PC-3 (cell line): Measurements from ENCODE around the gene IQSEC1. TPM values are rescaled to one million over a fixed set of nuclear protein-coding genes. Genes with fewer than 3 reads are reported as not detected.

Experiments used
- ATAC-seq: fragments of 200-7000 bp; cut with Tn5 transposase; 2 replicates; pipeline ENCODE4 v1.9.1; 2020; ENCODE audit warnings: mild to moderate bottlenecking, moderate library complexity
- BruUV-seq: library from RNA; stranded (reverse); fragments of 400-500 nt; replicated peaks from 2 replicates; lab custom pipeline; 2021; lab: Mats Ljungman, UMichigan
- CTCF ChIA-PET: fragments of 300-600 bp; sonication (Branson Sonifier 250); formaldehyde crosslinking; loops from one replicate; lab custom pipeline; 2022; ENCODE audit warnings: antibody characterized with exemption; lab: Charles Lee
- POLR2A ChIA-PET: fragments of 300-600 bp; sonication (Branson Sonifier 250); formaldehyde crosslinking; loops from one replicate; lab custom pipeline; 2022; ENCODE audit warnings: antibody characterized with exemption; ENCODE audit not compliant: unreplicated experiment; lab: Charles Lee
- DNase-seq: peaks from one replicate; pipeline ENCODE4 v3.0.0-alpha.2; 2015
- H2AFZ ChIP-seq: fragments of 300-600 bp; sonication (generic); 2 replicates; pipeline ENCODE4 v1.6.0; 2016; ENCODE audit warnings: antibody characterized with exemption, low read length
- H3F3A ChIP-seq: fragments of 300-600 bp; sonication (generic); one replicate; pipeline ENCODE4 v1.6.0; 2017; ENCODE audit warnings: antibody characterized with exemption, low read length, control low read depth, mild to moderate bottlenecking; ENCODE audit not compliant: unreplicated experiment
- H3K27ac ChIP-seq: fragments of 300-600 bp; sonication (generic); 2 replicates; pipeline ENCODE4 v1.5.1; 2016; ENCODE audit warnings: mild to moderate bottlenecking, low read length
- H3K27me3 ChIP-seq: fragments of 300-600 bp; sonication (generic); 2 replicates; pipeline ENCODE4 v1.6.1; 2016; ENCODE audit warnings: low read length, mixed read lengths
- H3K36me3 ChIP-seq: fragments of 300-600 bp; sonication (generic); 2 replicates; pipeline ENCODE4 v1.6.1; 2016; ENCODE audit warnings: low read depth, mixed run types, low read length, mixed read lengths
- H3K4me1 ChIP-seq: fragments of 300-600 bp; sonication (generic); 2 replicates; pipeline ENCODE4 v1.5.1; 2016; ENCODE audit warnings: low read length; ENCODE audit not compliant: insufficient read depth
- H3K4me2 ChIP-seq: fragments of 300-600 bp; sonication (generic); 2 replicates; pipeline ENCODE4 v1.6.0; 2016; ENCODE audit warnings: low read length
- H3K4me3 ChIP-seq: fragments of 300-600 bp; sonication (generic); 2 replicates; pipeline ENCODE4 v1.5.1; 2016; ENCODE audit warnings: mild to moderate bottlenecking, low read length, mixed read lengths
- H3K79me2 ChIP-seq: fragments of 300-600 bp; sonication (generic); 2 replicates; pipeline ENCODE4 v1.6.1; 2017; ENCODE audit warnings: low read length, mixed read lengths
- H3K9ac ChIP-seq: fragments of 300-600 bp; sonication (generic); 2 replicates; pipeline ENCODE4 v1.6.0; 2016; ENCODE audit warnings: mild to moderate bottlenecking, low read length
- H3K9me2 ChIP-seq: fragments of 300-600 bp; sonication (generic); replicated peaks from 2 replicates; pipeline ENCODE4 v1.6.1; 2016; ENCODE audit warnings: mixed run types, low read length, mixed read lengths
- H3K9me3 ChIP-seq: fragments of 300-600 bp; sonication (generic); 2 replicates; pipeline ENCODE4 v1.6.1; 2016; ENCODE audit warnings: low read length, mixed read lengths
- H4K20me1 ChIP-seq: fragments of 300-600 bp; sonication (generic); 2 replicates; pipeline ENCODE4 v1.6.1; 2016; ENCODE audit warnings: low read length, mixed read lengths
- EZH2 ChIP-seq: fragments of 300-600 bp; sonication (generic); IDR thresholded peaks from one replicate; pipeline ENCODE4 v1.6.1; 2017; ENCODE audit warnings: antibody characterized with exemption, mild to moderate bottlenecking, low read length; ENCODE audit not compliant: unreplicated experiment
- EZH2phosphoT487 ChIP-seq: fragments of 300-600 bp; sonication (generic); IDR thresholded peaks from 2 replicates; pipeline ENCODE4 v1.6.1; 2018; ENCODE audit warnings: mild to moderate bottlenecking, antibody characterized with exemption, low read length, borderline replicate concordance
- intact Hi-C: fragments of 100-400 bp; cut with micrococcal nuclease; formaldehyde crosslinking; loops from 2 replicates; pipeline ENCODE4 v1.9.0; 2023
- total RNA-seq: library from RNA; depleted of rRNA; stranded (reverse); fragments of >200 nt; gene quantifications from 2 replicates; pipeline ENCODE4 v1.2.3, GENCODE V29; 2014
- TF ChIP-seq, protein P1 (sequence below): fragments of 300-600 bp; sonication (generic); conservative IDR thresholded peaks from 2 replicates; pipeline ENCODE4 v1.5.1; 2017; ENCODE audit warnings: antibody characterized with exemption, low read depth, mild to moderate bottlenecking, low read length

Gene IQSEC1
- total RNA-seq, 1 experiment from 2014 or later: 37.9 TPM

DNA sequence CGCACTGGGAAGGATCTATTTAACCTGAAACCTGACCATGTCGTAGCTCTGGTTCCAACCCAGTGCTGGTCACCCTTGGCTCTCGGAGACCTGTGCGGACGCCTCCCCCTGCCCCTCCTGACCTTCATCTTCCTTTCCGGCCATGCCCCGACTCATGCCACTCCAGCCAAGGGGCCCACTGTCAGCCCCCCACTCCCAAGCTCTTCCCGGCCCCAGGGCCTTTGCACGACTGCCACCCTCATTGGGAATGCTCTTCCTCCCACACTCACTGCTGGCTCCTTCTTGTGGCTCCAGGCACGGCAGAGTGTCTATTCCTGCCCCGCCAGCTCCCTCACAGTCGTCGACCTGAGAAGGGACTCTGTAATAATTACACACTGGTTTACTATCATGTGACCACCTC lies 9.4 kb upstream of the IQSEC1 start:
- ChIA-PET CTCF (no interaction called here), POLR2A (no interaction called here)
- Histone ChIP-seq H3K4me3 (no peak overlapping the region), H3K36me3 (no peaks in the 10 kb centered on the region), H3F3A (no peaks in the 10 kb centered on the region), H3K27me3 (no peaks in the 10 kb centered on the region), H3K79me2 (no peaks in the 10 kb centered on the region), H3K4me2 (no peak overlapping the region), H3K9me3 (no peaks in the 10 kb centered on the region), H3K9ac (no peak overlapping the region), H4K20me1 (no peaks in the 10 kb centered on the region), H3K4me1 (0 out of 2 replicates have a peak, but pooled peaks cover 4% of the 10 kb centered on the region), H3K27ac (no peak overlapping the region), H2AFZ (no peak overlapping the region), H3K9me2 (no peaks in the 10 kb centered on the region)
- TF ChIP-seq, protein P1, sequence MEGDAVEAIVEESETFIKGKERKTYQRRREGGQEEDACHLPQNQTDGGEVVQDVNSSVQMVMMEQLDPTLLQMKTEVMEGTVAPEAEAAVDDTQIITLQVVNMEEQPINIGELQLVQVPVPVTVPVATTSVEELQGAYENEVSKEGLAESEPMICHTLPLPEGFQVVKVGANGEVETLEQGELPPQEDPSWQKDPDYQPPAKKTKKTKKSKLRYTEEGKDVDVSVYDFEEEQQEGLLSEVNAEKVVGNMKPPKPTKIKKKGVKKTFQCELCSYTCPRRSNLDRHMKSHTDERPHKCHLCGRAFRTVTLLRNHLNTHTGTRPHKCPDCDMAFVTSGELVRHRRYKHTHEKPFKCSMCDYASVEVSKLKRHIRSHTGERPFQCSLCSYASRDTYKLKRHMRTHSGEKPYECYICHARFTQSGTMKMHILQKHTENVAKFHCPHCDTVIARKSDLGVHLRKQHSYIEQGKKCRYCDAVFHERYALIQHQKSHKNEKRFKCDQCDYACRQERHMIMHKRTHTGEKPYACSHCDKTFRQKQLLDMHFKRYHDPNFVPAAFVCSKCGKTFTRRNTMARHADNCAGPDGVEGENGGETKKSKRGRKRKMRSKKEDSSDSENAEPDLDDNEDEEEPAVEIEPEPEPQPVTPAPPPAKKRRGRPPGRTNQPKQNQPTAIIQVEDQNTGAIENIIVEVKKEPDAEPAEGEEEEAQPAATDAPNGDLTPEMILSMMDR: no peak
- TF ChIP-seq EZH2 (no peak), EZH2phosphoT487 (no peak)
- DNase-seq (no peak), ATAC-seq (no peak)
- BruUV-seq: no TSS peak
- intact Hi-C loops: no loop called here

DNA sequence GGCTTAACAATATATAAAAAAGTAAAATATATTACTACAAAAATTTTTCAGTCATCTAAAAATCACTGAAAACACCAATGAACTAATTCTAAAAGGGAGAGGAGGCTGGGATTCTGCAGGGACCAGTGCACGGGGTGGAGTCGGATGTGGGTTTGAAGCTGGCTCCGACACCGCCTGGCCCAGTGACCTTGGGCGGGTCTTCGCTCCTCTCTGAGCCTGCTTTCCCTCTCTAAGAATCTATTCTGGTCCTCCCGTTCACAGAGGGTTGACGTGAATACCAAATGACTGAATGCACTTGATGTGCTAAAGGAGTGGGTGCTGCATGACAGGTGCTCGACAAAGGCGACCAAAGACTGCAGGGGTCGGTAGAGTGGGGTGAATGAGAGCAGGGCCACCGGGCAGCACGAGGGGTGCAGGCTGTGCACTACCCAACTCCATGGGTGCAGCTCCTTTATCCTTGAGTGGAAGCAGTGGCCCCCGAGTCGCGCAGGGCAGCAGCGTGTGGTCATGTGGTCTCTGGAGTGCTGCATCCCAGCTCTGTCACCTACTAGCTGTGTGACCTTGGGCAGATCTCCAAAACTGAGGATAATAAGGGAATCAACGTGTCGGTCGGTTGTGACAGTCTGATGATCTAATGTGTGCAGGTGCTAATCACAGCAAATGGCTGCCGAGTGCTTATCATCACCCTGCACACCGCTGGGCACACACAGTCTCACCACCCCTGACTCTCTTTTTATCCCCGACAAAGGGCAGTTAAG lies 8.6 kb upstream of the IQSEC1 start:
- 0 out of 2 replicates have a peak, but pooled peaks cover 4% of the 10 kb centered on the region for H3K4me1 ChIP-seq
- H3K9me3 ChIP-seq: no peaks in the 10 kb centered on the region
- intact Hi-C loops: no loop called here
- no peaks in the 10 kb centered on the region for H3K79me2 ChIP-seq
- ChIA-PET CTCF (no interaction called here), POLR2A (no interaction called here)
- H3F3A ChIP-seq: no peaks in the 10 kb centered on the region
- DNase-seq (no peak), ATAC-seq (no peak)
- no peaks in the 10 kb centered on the region for H4K20me1 ChIP-seq
- no peak overlapping the region for H2AFZ ChIP-seq
- no peak overlapping the region for H3K9ac ChIP-seq
- H3K27me3 ChIP-seq: no peaks in the 10 kb centered on the region
- no peak overlapping the region for H3K4me2 ChIP-seq
- BruUV-seq: no TSS peak
- no peaks in the 10 kb centered on the region for H3K36me3 ChIP-seq
- no peaks in the 10 kb centered on the region for H3K9me2 ChIP-seq
- TF ChIP-seq, protein P1: no peak
- TF ChIP-seq EZH2: no peak
- no peak for TF ChIP-seq EZH2phosphoT487
- H3K4me3 ChIP-seq: no peak overlapping the region
- H3K27ac ChIP-seq: no peak overlapping the region

DNA sequence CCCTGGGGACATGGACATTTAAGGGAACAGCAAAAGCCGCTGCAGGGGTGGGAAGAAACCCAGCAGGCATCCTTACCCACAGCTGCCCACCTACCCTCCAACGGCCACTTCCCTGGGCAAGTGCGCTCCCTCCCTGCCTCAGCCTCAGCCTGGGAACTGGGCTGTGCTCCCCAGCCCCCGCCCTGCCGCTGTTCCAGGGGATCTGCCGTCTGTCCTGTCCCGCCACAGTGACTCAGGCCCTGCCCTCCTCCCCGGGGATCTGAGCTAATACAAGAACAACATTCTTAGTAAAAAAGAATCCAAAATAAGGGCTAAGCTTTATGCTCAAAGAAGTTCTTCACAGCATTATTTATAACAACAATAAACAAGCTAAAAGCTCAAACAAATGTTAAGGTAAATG lies 7.4 kb upstream of the IQSEC1 start:
- Histone ChIP-seq H3K4me2 (no peak overlapping the region), H3K27me3 (no peaks in the 10 kb centered on the region), H3K4me1 (0 out of 2 replicates have a peak, but pooled peaks cover 4% of the 10 kb centered on the region), H3K9me2 (no peaks in the 10 kb centered on the region), H3K27ac (no peak overlapping the region), H2AFZ (no peak overlapping the region), H4K20me1 (no peaks in the 10 kb centered on the region), H3K4me3 (no peak overlapping the region), H3K9ac (no peak overlapping the region), H3K9me3 (no peaks in the 10 kb centered on the region), H3F3A (no peaks in the 10 kb centered on the region), H3K79me2 (no peaks in the 10 kb centered on the region), H3K36me3 (no peaks in the 10 kb centered on the region)
- no peak for TF ChIP-seq EZH2phosphoT487
- no peak for TF ChIP-seq EZH2
- TF ChIP-seq, protein P1: no peak
- ChIA-PET CTCF (no interaction called here), POLR2A (interaction anchor here (0.6 kb wide), 1 partner anchor 105 kb away, joined by 3 read pairs; no protein-coding TSS in a partner anchor)
- BruUV-seq: no TSS peak
- ATAC-seq (no peak; the same call in 1 of the 2 replicates), DNase-seq (peak; percentile 10)
- intact Hi-C loops: no loop called here
